SU-DHL-6 (cell line): ENCODE measurements around the gene VILL.

Experiments
- CTCF ChIP-seq: fragments of 200-600 bp; sonication (generic); IDR thresholded peaks from one replicate; pipeline ENCODE4 v1.5.1; 2017; ENCODE audit warnings: antibody characterized with exemption, mild to moderate bottlenecking, low read length, moderate library complexity; ENCODE audit not compliant: insufficient read depth, poor library complexity, severe bottlenecking
- EZH2phosphoT487 ChIP-seq: fragments of 200-600 bp; sonication (generic), shearing (Covaris generic); conservative IDR thresholded peaks from 2 replicates; pipeline ENCODE4 v1.6.1; 2018; ENCODE audit warnings: mild to moderate bottlenecking, antibody characterized with exemption, low read length, moderate library complexity, mixed read lengths

GRCh38 chr3:37974121-37975083 lies 16.2 kb upstream of the VILL start:
- TF ChIP-seq EZH2phosphoT487, result no peak
- TF ChIP-seq CTCF, result peak; percentile 77
